HG03064 (cell line): ENCODE data around the gene ADK.

ENCODE experiments used
- ATAC-seq: cut with Tn5 transposase; IDR thresholded peaks from one replicate; pipeline ENCODE4 v1.9.1; 2021; ENCODE audit warnings: low read depth; ENCODE audit not compliant: unreplicated experiment

ADK gene

DNA sequence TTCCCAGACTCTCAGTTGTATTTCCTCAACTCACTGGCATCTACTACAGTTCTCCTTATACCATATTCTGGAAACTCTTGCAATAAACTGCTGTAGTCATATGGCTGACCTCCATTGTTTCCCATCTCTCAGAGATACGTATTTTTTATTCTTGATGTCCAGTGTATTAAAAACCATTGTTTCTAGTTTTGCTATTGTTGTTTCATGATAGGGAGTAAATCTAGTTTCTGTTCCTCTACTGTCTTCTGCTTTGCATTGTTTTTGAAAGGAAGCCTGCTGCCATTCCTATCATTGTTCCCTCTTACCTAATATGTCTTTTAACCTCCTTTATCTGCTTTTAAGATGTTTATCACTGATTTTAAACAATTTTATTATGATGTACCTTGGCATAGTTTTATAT is 255.0 kb downstream of the ADK start:
- no peak for ATAC-seq

DNA sequence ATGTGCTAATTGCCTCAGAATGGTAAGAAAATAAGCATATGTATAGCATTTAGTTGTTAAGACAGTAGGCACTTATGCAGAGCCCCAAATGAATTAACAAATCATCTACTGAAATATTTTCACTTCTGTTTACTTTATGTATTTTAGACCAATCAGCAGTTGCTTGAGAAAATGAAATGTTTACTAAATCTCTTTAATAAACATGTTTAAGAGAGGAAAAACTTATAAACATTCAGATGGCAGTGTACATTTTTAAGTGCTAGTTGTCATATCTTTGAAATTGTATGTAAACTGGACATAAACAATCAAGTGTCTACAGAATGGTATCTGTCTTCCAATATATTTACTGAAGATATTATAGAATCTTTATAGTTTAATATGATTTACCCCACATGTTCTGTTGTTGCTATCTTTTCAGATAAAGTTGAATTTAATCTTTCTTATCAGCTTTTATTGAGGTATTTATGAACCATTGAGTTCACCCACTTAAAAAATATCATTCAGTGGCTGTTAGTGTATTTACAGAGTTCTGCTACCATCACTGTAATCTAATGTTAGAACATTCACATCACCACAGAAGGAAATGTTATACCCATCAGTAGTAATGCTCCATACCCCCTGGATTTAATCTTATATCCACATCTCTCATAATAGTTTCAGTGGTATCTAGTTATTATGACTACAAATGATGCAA is 264.3 kb downstream of the ADK start:
- ATAC-seq, result no peak

GRCh38 chr10:74417397-74417796 is 266.4 kb downstream of the ADK start:
- ATAC-seq, result no peak

DNA sequence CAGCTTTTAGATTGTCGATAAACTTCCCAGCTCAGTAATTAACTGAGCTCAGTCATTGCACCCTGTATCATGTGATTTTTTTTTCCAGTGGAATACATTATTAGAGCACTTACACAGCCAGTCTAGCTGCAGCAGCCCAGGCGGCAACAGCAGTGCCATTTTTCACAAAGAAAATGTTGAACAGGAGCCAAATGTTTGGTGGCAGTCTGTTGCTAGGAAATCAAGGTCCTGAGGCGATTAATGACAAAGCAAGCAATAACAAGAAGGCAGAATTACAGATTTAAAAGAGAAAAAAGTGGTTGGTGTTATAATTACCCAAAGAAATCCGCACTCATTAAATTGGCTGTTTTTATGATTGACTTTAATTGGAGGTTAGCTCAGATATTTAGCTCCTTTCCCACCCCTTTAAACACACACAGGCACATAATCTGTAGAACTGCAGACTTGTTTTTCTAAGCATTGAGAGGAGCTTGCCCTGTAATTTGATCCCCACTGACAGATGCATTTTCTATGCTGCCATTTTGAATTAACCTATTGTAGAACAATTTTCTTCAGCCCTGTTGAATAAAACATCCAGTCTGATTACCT is 267.4 kb downstream of the ADK start:
- no peak for ATAC-seq

GRCh38 chr10:74419491-74419951 is 268.5 kb downstream of the ADK start:
- no peak for ATAC-seq

- no peak for ATAC-seq
These were observed 268.9 kb downstream of the ADK start for GRCh38 chr10:74419958-74420375.

- ATAC-seq, result no peak
These were observed 273.5 kb downstream of the ADK start for GRCh38 chr10:74424565-74424964.

GRCh38 chr10:74425456-74426001 is 274.5 kb downstream of the ADK start:
- ATAC-seq, result no peak

- no peak for ATAC-seq
These were observed 280.8 kb downstream of the ADK start for GRCh38 chr10:74431816-74432215.

GRCh38 chr10:74432841-74433594 is 282.0 kb downstream of the ADK start:
- no peak for ATAC-seq

GRCh38 chr10:74433595-74433956 is 282.6 kb downstream of the ADK start:
- ATAC-seq, result no peak

- no peak for ATAC-seq
These were observed 283.0 kb downstream of the ADK start for GRCh38 chr10:74433993-74434392.

DNA sequence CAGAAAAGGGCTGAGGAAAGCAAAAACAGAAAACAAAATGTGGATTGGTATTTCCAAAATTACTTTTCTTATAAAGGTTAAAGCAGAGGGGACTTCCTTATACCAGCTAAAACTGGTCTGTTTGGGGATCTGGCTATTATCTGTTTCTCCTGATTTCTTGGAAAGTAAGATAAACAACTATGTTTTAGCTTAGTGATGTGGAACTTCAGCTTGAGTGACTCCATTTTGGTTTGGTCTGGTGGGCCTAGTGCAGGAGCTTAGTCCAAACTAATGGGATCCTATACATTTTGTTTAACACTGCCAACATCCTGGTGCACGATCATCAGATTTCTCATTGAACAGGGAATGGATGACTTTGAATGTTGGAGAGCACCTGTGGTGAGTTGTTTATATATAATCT is 283.5 kb downstream of the ADK start:
- ATAC-seq, result no peak

- no peak for ATAC-seq
These were observed 285.6 kb downstream of the ADK start for GRCh38 chr10:74436523-74437170.

DNA sequence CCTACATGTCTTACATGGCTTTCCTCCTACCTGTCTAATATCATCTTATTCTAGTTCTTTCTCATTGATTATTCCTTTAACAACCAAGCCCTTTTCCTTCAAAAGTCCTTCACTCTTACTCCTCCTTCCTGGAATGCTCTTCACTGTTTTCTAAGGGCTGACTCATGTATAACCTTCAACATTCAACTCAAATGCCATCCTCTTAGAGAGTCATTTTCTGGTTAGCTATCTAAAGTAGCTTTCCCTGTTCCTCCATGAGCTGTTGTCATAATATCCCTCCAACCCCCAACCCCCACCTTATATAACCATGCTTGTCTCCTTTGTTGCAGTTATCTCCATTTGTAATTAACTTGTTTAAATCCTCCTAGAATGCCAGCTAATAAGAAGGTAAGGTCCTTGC is 286.8 kb downstream of the ADK start:
- ATAC-seq, result no peak

DNA sequence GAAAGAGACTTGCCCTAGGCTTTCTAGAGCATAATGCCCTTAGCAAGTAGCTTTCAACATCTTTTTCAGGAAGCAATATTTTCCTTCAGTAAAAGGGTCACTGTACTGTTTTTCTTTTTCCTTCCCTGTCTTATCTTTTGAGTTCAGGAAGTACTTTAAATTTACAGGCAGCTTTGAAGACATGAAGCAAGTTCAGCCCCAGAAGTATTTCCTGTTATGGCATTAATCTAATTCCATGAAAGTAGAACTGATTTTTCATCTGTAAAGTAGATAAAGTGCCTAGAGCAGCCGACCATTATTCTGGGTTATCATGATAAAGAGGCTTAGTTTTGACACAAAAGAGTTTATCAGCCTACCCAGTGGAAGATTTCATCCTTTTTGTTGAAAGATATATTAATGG is 288.2 kb downstream of the ADK start:
- ATAC-seq, result no peak

GRCh38 chr10:74445493-74445892 is 294.5 kb downstream of the ADK start:
- ATAC-seq, result no peak

- no peak for ATAC-seq
These were observed 299.6 kb downstream of the ADK start for GRCh38 chr10:74450602-74451001.

DNA sequence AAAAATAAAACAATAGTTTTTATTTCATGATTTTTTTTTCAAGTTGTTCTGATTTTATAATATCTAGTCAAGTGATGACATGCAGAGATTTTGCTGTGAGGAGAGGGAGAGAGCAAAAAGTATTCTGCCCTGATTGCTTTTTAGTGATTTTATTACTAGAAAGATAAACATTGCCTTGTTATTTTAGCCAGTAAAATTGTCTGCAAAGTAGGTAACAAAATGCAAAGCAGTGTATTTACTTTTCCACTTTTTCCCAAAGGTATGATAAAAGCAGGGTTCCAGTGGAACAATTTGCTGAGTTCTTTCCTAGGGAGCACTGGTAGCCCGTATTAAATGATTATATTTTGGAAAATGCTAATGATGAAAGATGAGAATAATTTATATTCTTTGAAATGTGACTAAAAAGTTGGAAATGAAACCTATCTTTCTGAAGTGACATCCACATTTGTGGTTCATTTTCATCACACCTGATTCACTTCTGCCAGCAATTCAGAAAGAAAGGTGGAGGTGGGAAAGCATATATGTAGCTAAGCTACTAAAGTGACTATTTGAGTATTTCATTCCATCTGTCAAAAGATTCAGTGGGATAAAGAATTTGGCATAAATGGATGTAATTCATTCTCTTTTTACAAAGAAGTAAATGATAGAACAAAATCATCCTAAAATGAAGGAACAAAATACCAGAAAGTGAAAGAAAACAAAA is 300.3 kb downstream of the ADK start:
- no peak for ATAC-seq

DNA sequence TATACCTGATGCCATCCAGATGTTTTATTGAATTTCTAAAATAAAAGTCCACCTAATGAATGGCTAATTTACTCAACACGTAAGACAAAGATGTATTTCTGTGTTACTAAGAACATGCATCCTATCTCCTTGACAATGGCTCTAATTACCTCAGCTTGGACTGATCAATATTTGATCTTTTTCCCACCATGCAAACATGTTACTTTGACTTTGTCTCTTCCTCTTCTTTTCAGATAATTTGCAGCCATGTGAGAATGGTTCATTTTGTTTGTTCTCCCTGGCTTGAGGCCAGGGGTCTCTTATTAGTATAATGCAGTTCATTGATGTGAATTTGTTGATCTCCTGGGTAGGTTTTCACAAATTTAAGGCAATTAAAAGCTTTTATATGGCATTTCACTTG is 302.1 kb downstream of the ADK start:
- ATAC-seq, result no peak
